GM21423 (cell line): ENCODE results near the gene HBD.
"Not testable (repeated sequence)": the region's sequence is repeated elsewhere in the genome, so short reads cannot be mapped to it uniquely, and the experiment has no call there.

Experiments used
- ATAC-seq: cut with Tn5 transposase; IDR thresholded peaks from one replicate; pipeline ENCODE4 v1.9.1; 2021; ENCODE audit warnings: mild to moderate bottlenecking, moderate library complexity; ENCODE audit not compliant: unreplicated experiment

Gene HBD

GRCh38 chr11:5254023-5254422 lies 19.7 kb upstream of the HBD start:
- ATAC-seq = not testable (repeated sequence)

GRCh38 chr11:5253440-5253839 lies 19.2 kb upstream of the HBD start:
- not testable (repeated sequence) for ATAC-seq

- no peak for ATAC-seq
These were observed 18.6 kb upstream of the HBD start for GRCh38 chr11:5252919-5253265.

GRCh38 chr11:5252192-5252918 lies 18.1 kb upstream of the HBD start:
- no peak for ATAC-seq

GRCh38 chr11:5251746-5252145 lies 17.5 kb upstream of the HBD start:
- ATAC-seq = no peak

- no peak for ATAC-seq
These were observed 16.4 kb upstream of the HBD start for GRCh38 chr11:5250543-5251204.

- ATAC-seq = not testable (repeated sequence)
These were observed 15.6 kb upstream of the HBD start, which contains the start of gene HBG1 for GRCh38 chr11:5249807-5250396. Gene HBG1, minus strand, starts transcription at chr11:5249857. Its CDS starts 53 bp downstream, at chr11:5249804.

- ATAC-seq = not testable (repeated sequence)
These were observed 14.2 kb upstream of the HBD start for GRCh38 chr11:5248498-5248897.

GRCh38 chr11:5247472-5248192 lies 13.3 kb upstream of the HBD start:
- no peak for ATAC-seq

- no peak for ATAC-seq
These were observed 12.6 kb upstream of the HBD start for GRCh38 chr11:5246772-5247471.

- ATAC-seq = no peak
These were observed 10.9 kb upstream of the HBD start for GRCh38 chr11:5245155-5245554.

- ATAC-seq = no peak
These were observed 9.5 kb upstream of the HBD start for GRCh38 chr11:5243816-5244180.

- ATAC-seq = no peak
These were observed 8.9 kb upstream of the HBD start for GRCh38 chr11:5242933-5243815.

- ATAC-seq = no peak
These were observed 7.9 kb upstream of the HBD start for GRCh38 chr11:5242208-5242607.

GRCh38 chr11:5241458-5241857 lies 7.2 kb upstream of the HBD start:
- no peak for ATAC-seq

- no peak for ATAC-seq
These were observed 6.2 kb upstream of the HBD start for GRCh38 chr11:5240458-5240857.

GRCh38 chr11:5240056-5240455 lies 5.8 kb upstream of the HBD start:
- ATAC-seq = no peak

- ATAC-seq = no peak
These were observed 4.8 kb upstream of the HBD start for GRCh38 chr11:5239046-5239445.

- no peak for ATAC-seq
These were observed 4.2 kb upstream of the HBD start for GRCh38 chr11:5238486-5238885.

- ATAC-seq = no peak
These were observed 3.1 kb upstream of the HBD start for GRCh38 chr11:5237420-5237819.
